Activated gamma-delta T cell (primary cell): ENCODE data around the gene UBASH3B.
"Not testable (repeated sequence)": the region's sequence is repeated elsewhere in the genome, so short reads cannot be mapped to it uniquely, and the experiment has no call there.

ENCODE experiments used
- DNase-seq: peaks from one replicate; lab custom pipeline; 2025; lab: John Stamatoyannopoulos, UW
- total RNA-seq, 2 donors: gene quantifications; one replicate each; lab custom pipeline; 2026; lab: John Stamatoyannopoulos, UW

Gene UBASH3B
- total RNA-seq = 40.2 to 95.5 reads per million in 2 donors

GRCh38 chr11:122655527-122656072, at the start of gene UBASH3B:
UBASH3B (plus strand) TSS chr11:122655722; CDS start chr11:122656050, 328 bp downstream.
- peak; percentile 37 for DNase-seq

GRCh38 chr11:122607162-122607561, 48.4 kb upstream of the UBASH3B start:
- not testable (repeated sequence) for DNase-seq

GRCh38 chr11:122612123-122612824, 43.2 kb upstream of the UBASH3B start:
- no peak for DNase-seq

GRCh38 chr11:122616718-122617117, 38.8 kb upstream of the UBASH3B start:
- DNase-seq = no peak

GRCh38 chr11:122617297-122617696, 38.2 kb upstream of the UBASH3B start:
- DNase-seq = no peak

GRCh38 chr11:122617926-122618325, 37.6 kb upstream of the UBASH3B start:
- DNase-seq = no peak

- no peak for DNase-seq
Measured at GRCh38 chr11:122618927-122619326, 36.6 kb upstream of the UBASH3B start.

- DNase-seq = no peak
Measured at GRCh38 chr11:122619757-122620156, 35.8 kb upstream of the UBASH3B start.

GRCh38 chr11:122625501-122625900, 30.0 kb upstream of the UBASH3B start:
- not testable (repeated sequence) for DNase-seq

- DNase-seq = no peak
Measured at GRCh38 chr11:122625976-122626665, 29.4 kb upstream of the UBASH3B start.

GRCh38 chr11:122627745-122628144, 27.8 kb upstream of the UBASH3B start:
- no peak for DNase-seq

- DNase-seq = no peak
Measured at GRCh38 chr11:122628810-122629555, 26.5 kb upstream of the UBASH3B start.

- no peak for DNase-seq
Measured at GRCh38 chr11:122632181-122632824, 23.2 kb upstream of the UBASH3B start.

- DNase-seq = no peak
Measured at GRCh38 chr11:122633219-122633829, 22.2 kb upstream of the UBASH3B start.

- no peak for DNase-seq
Measured at GRCh38 chr11:122634501-122634900, 21.0 kb upstream of the UBASH3B start.

GRCh38 chr11:122637541-122637940, 18.0 kb upstream of the UBASH3B start:
- DNase-seq = no peak

GRCh38 chr11:122642472-122642922, 13.0 kb upstream of the UBASH3B start:
- no peak for DNase-seq

- DNase-seq = no peak
Measured at GRCh38 chr11:122642971-122643370, 12.6 kb upstream of the UBASH3B start.

GRCh38 chr11:122645847-122646246, 9.7 kb upstream of the UBASH3B start:
- DNase-seq = no peak

- no peak for DNase-seq
Measured at GRCh38 chr11:122646549-122647340, 8.8 kb upstream of the UBASH3B start.
